Gastrocnemius medialis (tissue), 4 donors: ENCODE results near the gene PTBP2. TPM values are rescaled to one million over a fixed set of nuclear protein-coding genes. Genes with fewer than 3 reads are reported as not detected.
"Not testable (repeated sequence)": the region's sequence is repeated elsewhere in the genome, so short reads cannot be mapped to it uniquely, and the experiment has no call there.

Source experiments
- ATAC-seq, 2 donors: fragments of 150-250 bp; one replicate each; pipeline ENCODE4 v1.9.1; 2016
- DNase-seq, 2 donors: peaks; one replicate each; pipeline ENCODE4 v3.0.0-alpha.2; 2019
- H3K27ac ChIP-seq, 4 donors: fragments of 200-600 bp; sonication (generic); 1 replicate in 1 of 4; 2 replicates in 3 of 4; pipeline ENCODE4 v1.5.1; 2016 to 2018; ENCODE audit warnings: mild to moderate bottlenecking in 2 of 4, moderate library complexity in 1 of 4
- H3K27me3 ChIP-seq, 3 donors: fragments of 200-600 bp; sonication (generic) in 2 of 3; 1 replicate in 1 of 3; 2 replicates in 2 of 3; pipeline versions ENCODE4 v1.5.1 to v1.6.0; 2016 to 2019; ENCODE audit warnings: mild to moderate bottlenecking in 1 of 3, moderate library complexity in 1 of 3
- H3K36me3 ChIP-seq, 2 donors: fragments of 200-600 bp; sonication (generic) in 1 of 2; one replicate each; pipeline ENCODE4 v1.5.1; 2017 to 2018
- H3K4me1 ChIP-seq, 2 donors: fragments of 200-600 bp; sonication (generic) in 1 of 2; one replicate each; pipeline ENCODE4 v1.5.1; 2016 to 2017; ENCODE audit warnings: mild to moderate bottlenecking in 2 of 2
- H3K4me3 ChIP-seq, 4 donors: fragments of 200-600 bp; sonication (generic) in 3 of 4; 1 replicate in 1 of 4; 2 replicates in 3 of 4; pipeline ENCODE4 v1.5.1; 2016 to 2019; ENCODE audit warnings: mild to moderate bottlenecking in 2 of 4
- H3K9me3 ChIP-seq, 3 donors: fragments of 200-600 bp; sonication (generic) in 2 of 3; 1 replicate in 1 of 3; 2 replicates in 2 of 3; pipeline ENCODE4 v1.5.1; 2016 to 2019
- POLR2A ChIP-seq, 2 donors: fragments of 450-650 bp; IDR thresholded peaks; one replicate each; pipeline ENCODE4 v1.6.1; 2017; ENCODE audit warnings: antibody characterized with exemption in 2 of 2, mild to moderate bottlenecking in 2 of 2, moderate library complexity in 2 of 2
- in situ Hi-C, 4 donors: fragments of 200-750 bp; cut with MboI; loops; one replicate each; pipeline versions ENCODE4 v1.15.0 to v1.8.0; 2017; ENCODE audit warnings: low sequenced_read_pairs in 4 of 4
- intact Hi-C: fragments of 100-400 bp; cut with DNase I; formaldehyde crosslinking; loops from one replicate; pipeline ENCODE4 v1.15.1; 2023; ENCODE audit warnings: low total_unique reads
- total RNA-seq, 4 donors: library from RNA; depleted of rRNA; stranded (reverse); fragments of >200 nt; gene quantifications; one replicate each; pipeline versions ENCODE4 v1.1.0 to v1.2.3, GENCODE V29; 2016
- TF ChIP-seq, protein P1 (sequence below), 5 experiments: fragments of 450-650 bp in 3 of 5; fragments of 200-600 bp in 2 of 5; sonication (generic) in 2 of 5; IDR thresholded peaks in 4 of 5; conservative IDR thresholded peaks in 1 of 5; 1 replicate in 4 of 5; 2 replicates in 1 of 5; pipeline ENCODE4 v1.5.1; 2016 to 2019; ENCODE audit warnings: antibody characterized with exemption in 5 of 5, mild to moderate bottlenecking in 3 of 5, moderate library complexity in 3 of 5

PTBP2 gene
- total RNA-seq, 4 donors from 2014 or later, result 21.4 to 33.0 (median 26.5) TPM

DNA sequence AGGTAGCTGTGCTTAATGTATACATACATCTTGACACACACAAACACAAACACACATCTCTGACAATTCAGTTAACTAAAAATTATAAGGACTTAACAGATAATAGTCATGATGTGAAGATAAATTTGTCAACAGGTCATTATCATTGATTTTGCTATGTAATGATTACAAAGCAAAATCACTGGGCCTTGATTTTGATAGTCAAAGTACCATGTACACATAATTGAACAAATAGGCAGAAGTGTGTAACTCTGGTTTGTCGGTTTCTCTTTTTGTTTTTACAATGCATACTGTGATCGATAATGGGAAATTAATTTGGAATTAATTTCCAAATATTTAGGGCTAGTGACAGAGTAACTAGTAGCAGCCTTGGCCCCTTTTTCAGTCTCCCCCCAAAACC, 30.8 kb downstream of the PTBP2 start:
- no peaks in the 10 kb centered on the region for H3K9me3 ChIP-seq
- ATAC-seq (no peak), DNase-seq (no peak)
- intact Hi-C loops, result loop anchor here (10.0 kb wide), 1 partner anchor 518 kb away; no protein-coding TSS in a partner anchor
- peaks cover 0 to 45% of the 10 kb centered on the region in 2 donors for H3K36me3 ChIP-seq
- H3K27ac ChIP-seq, result no peak overlapping the region
- peaks cover 18 to 25% of the 10 kb centered on the region in 2 donors for H3K4me1 ChIP-seq
- in situ Hi-C loops, result no loop called here
- H3K27me3 ChIP-seq, result no peaks in the 10 kb centered on the region
- TF ChIP-seq, protein P1, sequence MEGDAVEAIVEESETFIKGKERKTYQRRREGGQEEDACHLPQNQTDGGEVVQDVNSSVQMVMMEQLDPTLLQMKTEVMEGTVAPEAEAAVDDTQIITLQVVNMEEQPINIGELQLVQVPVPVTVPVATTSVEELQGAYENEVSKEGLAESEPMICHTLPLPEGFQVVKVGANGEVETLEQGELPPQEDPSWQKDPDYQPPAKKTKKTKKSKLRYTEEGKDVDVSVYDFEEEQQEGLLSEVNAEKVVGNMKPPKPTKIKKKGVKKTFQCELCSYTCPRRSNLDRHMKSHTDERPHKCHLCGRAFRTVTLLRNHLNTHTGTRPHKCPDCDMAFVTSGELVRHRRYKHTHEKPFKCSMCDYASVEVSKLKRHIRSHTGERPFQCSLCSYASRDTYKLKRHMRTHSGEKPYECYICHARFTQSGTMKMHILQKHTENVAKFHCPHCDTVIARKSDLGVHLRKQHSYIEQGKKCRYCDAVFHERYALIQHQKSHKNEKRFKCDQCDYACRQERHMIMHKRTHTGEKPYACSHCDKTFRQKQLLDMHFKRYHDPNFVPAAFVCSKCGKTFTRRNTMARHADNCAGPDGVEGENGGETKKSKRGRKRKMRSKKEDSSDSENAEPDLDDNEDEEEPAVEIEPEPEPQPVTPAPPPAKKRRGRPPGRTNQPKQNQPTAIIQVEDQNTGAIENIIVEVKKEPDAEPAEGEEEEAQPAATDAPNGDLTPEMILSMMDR (IDR thresholded peaks at IDR 0.05 in 4 of 5, conservative IDR thresholded peaks at IDR 0.05 in 1 of 5), result no peak
- TF ChIP-seq POLR2A (IDR thresholded peaks at IDR 0.05), result no peak
- H3K4me3 ChIP-seq, result no peak overlapping the region

DNA sequence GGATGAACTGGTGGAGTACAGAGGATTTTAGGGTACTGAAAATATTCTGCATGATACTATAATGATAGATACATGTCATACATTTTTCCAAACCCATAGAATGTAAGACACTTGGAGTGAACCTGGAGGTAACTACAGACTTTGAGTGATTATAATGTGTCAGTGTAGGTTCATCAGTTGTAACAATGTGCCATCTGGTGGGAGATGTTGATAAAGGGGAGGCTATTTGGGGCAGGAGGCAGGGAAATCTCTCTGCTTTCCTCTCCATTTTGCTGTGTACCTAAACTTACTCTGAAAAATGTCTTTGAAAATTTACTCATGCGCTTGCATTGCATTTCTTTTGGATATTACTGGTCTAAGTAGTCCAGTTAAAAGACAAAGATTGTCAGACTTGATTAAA, 35.2 kb downstream of the PTBP2 start:
- in situ Hi-C loops (no loop called here), intact Hi-C loops (loop anchor here (10.0 kb wide), 1 partner anchor 522 kb away; no protein-coding TSS in a partner anchor)
- no peak for ATAC-seq
- TF ChIP-seq, protein P1 (IDR thresholded peaks at IDR 0.05 in 4 of 5, conservative IDR thresholded peaks at IDR 0.05 in 1 of 5), result no peak
- TF ChIP-seq POLR2A (IDR thresholded peaks at IDR 0.05), result no peak
- Histone ChIP-seq H3K4me3 (no peak overlapping the region), H3K27ac (no peak overlapping the region), H3K36me3 (peaks cover 0 to 39% of the 10 kb centered on the region in 2 donors), H3K4me1 (no peaks in the 10 kb centered on the region), H3K9me3 (no peaks in the 10 kb centered on the region), H3K27me3 (no peaks in the 10 kb centered on the region)
- no peak for DNase-seq

DNA sequence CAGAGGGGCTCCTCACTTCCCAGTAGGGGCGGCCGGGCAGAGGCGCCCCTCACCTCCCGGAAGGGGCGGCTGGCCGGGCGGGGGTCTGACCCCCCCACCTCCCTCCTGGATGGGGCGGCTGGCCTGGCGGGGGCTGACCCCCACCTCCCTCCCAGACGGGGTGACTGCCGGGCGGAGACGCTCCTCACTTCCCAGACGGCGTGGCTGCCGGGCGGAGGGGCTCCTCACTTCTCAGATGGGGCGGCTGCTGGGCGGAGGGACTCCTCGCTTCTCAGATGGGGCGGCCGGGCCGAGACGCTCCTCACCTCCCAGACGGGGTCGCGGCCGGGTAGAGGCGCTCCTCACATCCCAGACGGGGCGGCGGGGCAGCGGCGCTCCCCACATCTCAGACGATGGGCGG, 41.0 kb downstream of the PTBP2 start:
- DNase-seq, H3K27ac ChIP-seq, H3K27me3 ChIP-seq, ATAC-seq, in situ Hi-C loops, H3K9me3 ChIP-seq, H3K4me3 ChIP-seq, intact Hi-C loops, H3K36me3 ChIP-seq, H3K4me1 ChIP-seq: not testable (repeated sequence)

DNA sequence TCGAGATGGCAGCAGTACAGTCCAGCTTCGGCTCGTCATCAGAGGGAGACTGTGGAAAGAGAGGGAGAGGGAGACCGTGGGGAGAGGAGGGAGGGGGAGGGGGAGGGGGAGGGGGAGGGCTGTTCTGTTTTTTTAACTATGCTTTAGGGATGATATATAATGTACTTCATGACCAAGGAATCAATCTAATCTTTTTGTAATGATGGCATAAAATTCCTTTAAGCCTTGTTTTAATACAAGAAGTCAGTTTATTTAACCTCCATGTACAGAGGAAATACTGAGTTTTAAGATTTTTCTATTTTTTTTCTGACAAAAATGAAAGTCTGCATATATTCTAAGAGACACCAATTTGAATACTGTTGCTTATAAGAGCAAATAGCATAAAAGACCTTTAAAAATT, 41.9 kb downstream of the PTBP2 start:
- Histone ChIP-seq H3K27ac (no peak overlapping the region), H3K27me3 (no peaks in the 10 kb centered on the region), H3K4me1 (no peaks in the 10 kb centered on the region), H3K36me3 (no peaks in the 10 kb centered on the region), H3K4me3 (no peak overlapping the region), H3K9me3 (no peaks in the 10 kb centered on the region)
- ATAC-seq (no peak), DNase-seq (no peak)
- TF ChIP-seq, protein P1 (IDR thresholded peaks at IDR 0.05 in 4 of 5, conservative IDR thresholded peaks at IDR 0.05 in 1 of 5), result no peak
- no peak for TF ChIP-seq POLR2A (IDR thresholded peaks at IDR 0.05)
- in situ Hi-C loops, result no loop called here
- intact Hi-C loops, result no loop called here

DNA sequence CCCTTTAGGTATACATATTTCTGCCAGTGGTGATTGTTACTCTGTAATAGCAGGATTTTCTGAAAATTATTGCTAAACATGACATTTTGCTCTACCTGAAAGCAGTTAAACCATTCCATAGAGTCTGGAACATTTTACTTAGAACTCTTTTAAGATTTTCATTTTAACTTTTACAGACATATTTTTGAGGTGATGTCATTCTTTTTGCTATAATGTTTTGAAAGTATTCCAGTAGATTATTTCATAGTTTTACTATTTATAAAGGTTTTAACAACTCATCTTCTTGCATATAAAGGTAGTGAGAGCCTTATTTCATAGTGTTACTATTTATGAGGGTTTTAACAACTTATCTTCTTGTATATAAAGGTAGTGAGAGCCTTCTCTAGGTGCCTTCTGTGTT, 42.9 kb downstream of the PTBP2 start:
- no peak for ATAC-seq
- DNase-seq, result no peak
- in situ Hi-C loops, result no loop called here

More for the DNA sequence above, 42.9 kb downstream of the PTBP2 start:
- no peaks in the 10 kb centered on the region for H3K27me3 ChIP-seq
- H3K4me1 ChIP-seq, result no peaks in the 10 kb centered on the region
- no peak overlapping the region for H3K4me3 ChIP-seq
- TF ChIP-seq, protein P1 (IDR thresholded peaks at IDR 0.05 in 4 of 5, conservative IDR thresholded peaks at IDR 0.05 in 1 of 5), result no peak
- TF ChIP-seq POLR2A (IDR thresholded peaks at IDR 0.05), result no peak
- H3K9me3 ChIP-seq, result no peaks in the 10 kb centered on the region
- H3K36me3 ChIP-seq, result no peaks in the 10 kb centered on the region
- intact Hi-C loops, result no loop called here
- H3K27ac ChIP-seq, result no peak overlapping the region
